Endothelial cell of umbilical vein (primary cell): ENCODE results near the gene LBR. TPM values are rescaled to one million over a fixed set of nuclear protein-coding genes. Genes with fewer than 3 reads are reported as not detected.

Source experiments
- BruUV-seq: library from RNA; stranded (reverse); fragments of 400-500 nt; replicated peaks from 2 replicates; lab custom pipeline; 2021; lab: Mats Ljungman, UMichigan
- CTCF ChIA-PET: fragments of 300-600, 350-600 bp; sonication (Branson Sonifier 250); formaldehyde crosslinking; loops from one replicate; lab custom pipeline; 2021; ENCODE audit warnings: antibody characterized with exemption, inconsistent platforms; lab: Charles Lee
- POLR2A ChIA-PET: fragments of 300-600, 350-600 bp; sonication (Branson Sonifier 250); formaldehyde crosslinking; loops from one replicate; lab custom pipeline; 2021; ENCODE audit warnings: antibody characterized with exemption, inconsistent platforms; lab: Charles Lee
- DNase-seq: peaks from one replicate; pipeline ENCODE4 v3.0.0-alpha.2; 2011; ENCODE audit warnings: low read depth, low spot score
- FAIRE-seq: peaks from 2 replicates; lab custom pipeline; 2011; peaks lifted over from hg19 to GRCh38; lab: Jason Lieb, UNC
- H2AFZ ChIP-seq: 2 replicates; pipeline ENCODE4 v1.6.0; 2012; ENCODE audit warnings: low read depth, low read length, control low read depth, inconsistent platforms
- H3K27ac ChIP-seq: 2 replicates; pipeline ENCODE4 v1.5.1; 2011; ENCODE audit warnings: low read depth, mild to moderate bottlenecking, control low read depth, low read length, moderate library complexity; ENCODE audit not compliant: insufficient read depth
- H3K27me3 ChIP-seq, 2 experiments: 2 replicates each; pipeline versions ENCODE4 v1.6.0 to v1.6.1; 2011; ENCODE audit warnings: low read length in 2 of 2, mixed read lengths in 1 of 2; ENCODE audit not compliant: control insufficient read depth in 2 of 2, insufficient read depth in 2 of 2
- H3K36me3 ChIP-seq, 2 experiments: 2 replicates in 1 of 2; 3 replicates in 1 of 2; pipeline ENCODE4 v1.5.1; 2011; ENCODE audit warnings: low read length in 2 of 2, mild to moderate bottlenecking in 1 of 2, moderate library complexity in 1 of 2; ENCODE audit not compliant: control insufficient read depth in 2 of 2, insufficient read depth in 2 of 2; ENCODE audit errors: extremely low read depth in 1 of 2
- H3K4me1 ChIP-seq: 3 replicates; pipeline ENCODE4 v1.5.1; 2011; ENCODE audit warnings: mild to moderate bottlenecking, low read length; ENCODE audit not compliant: control insufficient read depth, insufficient read depth; ENCODE audit errors: extremely low read depth
- H3K4me2 ChIP-seq: 2 replicates; pipeline ENCODE4 v1.6.1; 2011; ENCODE audit warnings: low read length, control low read depth, mixed read lengths; ENCODE audit not compliant: insufficient read depth
- H3K4me3 ChIP-seq, 3 experiments: fragments of 200-600 bp in 1 of 3; sonication (generic), shearing (Covaris generic) in 1 of 3; replicated peaks in 1 of 3; 2 replicates each; pipeline ENCODE4 v1.5.1; 2011 to 2016; ENCODE audit warnings: control low read depth in 3 of 3, low read length in 3 of 3, mild to moderate bottlenecking in 2 of 3, inconsistent platforms in 1 of 3, low read depth in 1 of 3, moderate library complexity in 1 of 3; ENCODE audit not compliant: insufficient read depth in 1 of 3
- H3K79me2 ChIP-seq: 2 replicates; pipeline ENCODE4 v1.6.0; 2012; ENCODE audit warnings: low read length, inconsistent platforms; ENCODE audit not compliant: control insufficient read depth, insufficient read depth
- H3K9ac ChIP-seq: replicated peaks from 2 replicates; pipeline ENCODE3; 2011; ENCODE audit warnings: low read length, control low read depth; ENCODE audit not compliant: insufficient read depth; ENCODE audit errors: extremely low read depth
- H3K9me1 ChIP-seq: replicated peaks from 3 replicates; pipeline ENCODE4 v1.6.0; 2011; ENCODE audit warnings: mild to moderate bottlenecking, low read length; ENCODE audit not compliant: control insufficient read depth, insufficient read depth; ENCODE audit errors: extremely low read depth
- H3K9me3 ChIP-seq: replicated peaks from 2 replicates; pipeline ENCODE4 v1.5.1; 2012; ENCODE audit warnings: low read length, inconsistent platforms; ENCODE audit not compliant: control insufficient read depth, insufficient read depth
- H4K20me1 ChIP-seq: replicated peaks from 2 replicates; pipeline ENCODE3; 2011; ENCODE audit warnings: mild to moderate bottlenecking, low read length; ENCODE audit not compliant: control insufficient read depth, insufficient read depth; ENCODE audit errors: extremely low read depth
- EZH2 ChIP-seq: IDR thresholded peaks from 2 replicates; pipeline ENCODE4 v1.6.1; 2012; ENCODE audit warnings: borderline replicate concordance, low read depth, mild to moderate bottlenecking, moderate library complexity, low read length, inconsistent platforms; ENCODE audit not compliant: severe bottlenecking
- FOS ChIP-seq: IDR thresholded peaks from 2 replicates; pipeline ENCODE4 v1.6.1; 2011; ENCODE audit warnings: mild to moderate bottlenecking, low read length, moderate library complexity, borderline replicate concordance; ENCODE audit not compliant: insufficient read depth
- GATA2 ChIP-seq: IDR thresholded peaks from 2 replicates; pipeline ENCODE4 v1.7.0; 2011; ENCODE audit warnings: low read depth, mild to moderate bottlenecking, moderate library complexity, mixed read lengths, low read length; ENCODE audit not compliant: insufficient read length, insufficient read depth
- JUN ChIP-seq: IDR thresholded peaks from 2 replicates; pipeline ENCODE4 v1.6.1; 2011; ENCODE audit warnings: borderline replicate concordance, low read depth; ENCODE audit not compliant: insufficient read length, insufficient read depth
- MYC ChIP-seq: IDR thresholded peaks from one replicate; pipeline ENCODE4 v1.6.1; 2011; ENCODE audit warnings: mild to moderate bottlenecking, low read depth, low read length
- POLR2A ChIP-seq: IDR thresholded peaks from 2 replicates; pipeline ENCODE4 v1.6.1; 2012; ENCODE audit warnings: low read depth, mild to moderate bottlenecking, control low read depth, low read length
- POLR2AphosphoS5 ChIP-seq: IDR thresholded peaks from 2 replicates; pipeline ENCODE4 v1.6.1; 2012; ENCODE audit warnings: low read depth, mild to moderate bottlenecking, control low read depth, low read length, moderate library complexity; ENCODE audit not compliant: insufficient read depth
- dilution Hi-C: fragments of 300-500 bp; cut with MboI; formaldehyde crosslinking; loops from one replicate; pipeline ENCODE4 v1.15.0; 2019; ENCODE audit warnings: low sequenced_read_pairs; ENCODE audit not compliant: extremely low pct_ligation_motif_present
- intact Hi-C: fragments of 100-400 bp; cut with micrococcal nuclease; formaldehyde crosslinking; loops from one replicate; pipeline ENCODE4 v1.10.0; 2022
- polyA plus RNA-seq, 4 experiments: library from polyadenylated mRNA; depleted of rRNA in 3 of 4; stranded (reverse) in 3 of 4; unstranded in 1 of 4; fragments of >200 nt; gene quantifications; 2 replicates each; pipeline versions ENCODE4 v1.2.1 to v1.2.3, GENCODE V29; 2011 to 2012; ENCODE audit warnings: missing spikeins in 1 of 4
- total RNA-seq: library from RNA; stranded (reverse); gene quantifications from 2 replicates; pipeline ENCODE4 v1.2.3, GENCODE V29; 2021
- TF ChIP-seq, protein P1 (sequence below), 2 donors: IDR thresholded peaks; 1 replicate in 1 of 2; 2 replicates in 1 of 2; pipeline ENCODE4 v1.5.1; 2011; ENCODE audit warnings: low read length in 2 of 2, mild to moderate bottlenecking in 2 of 2, moderate library complexity in 2 of 2, control low read depth in 1 of 2, inconsistent platforms in 1 of 2, low read depth in 1 of 2; ENCODE audit not compliant: insufficient read depth in 1 of 2; ENCODE audit errors: extremely low read depth in 1 of 2
- TF ChIP-seq, protein P2 (sequence below): IDR thresholded peaks from 2 replicates; pipeline ENCODE4 v1.6.1; 2011; ENCODE audit not compliant: insufficient read depth, insufficient read length

Gene LBR
- total and polyA plus RNA-seq, 2 donors (not counting 3 experiments of a cell fraction or from before 2014, with no cell fraction given): 53.9 to 119 TPM

DNA sequence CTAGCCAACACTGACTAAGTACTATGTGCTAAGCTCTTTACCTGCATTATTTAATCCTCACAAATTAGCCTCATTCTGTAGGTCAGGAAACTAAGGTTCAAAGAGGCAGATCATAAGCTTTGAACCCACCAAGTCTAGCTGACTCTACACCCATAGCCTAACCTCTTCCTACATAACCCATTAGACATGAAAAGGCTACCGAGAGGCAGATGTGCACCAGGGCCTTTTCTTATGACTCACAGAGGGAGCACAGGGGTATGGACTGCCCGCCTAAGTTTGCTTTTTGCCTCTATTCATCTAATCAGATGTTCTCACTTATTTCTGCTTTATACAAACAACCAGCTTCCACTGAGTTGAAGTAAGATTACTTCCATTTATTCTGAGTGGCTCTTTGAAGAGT is 31.5 kb downstream of the LBR start:
- dilution Hi-C loops (no loop called here), intact Hi-C loops (no loop called here)
- no peaks in the 10 kb centered on the region for H3K27me3 ChIP-seq
- no peaks in the 10 kb centered on the region for H3K9me1 ChIP-seq
- POLR2A ChIA-PET: interaction anchor here (0.6 kb wide), 1 partner anchor 1115 kb away, joined by 3 read pairs; no protein-coding TSS in a partner anchor
- no peak overlapping the region for H2AFZ ChIP-seq
- H4K20me1 ChIP-seq: no peaks in the 10 kb centered on the region
- TF ChIP-seq MYC: no peak
- TF ChIP-seq FOS: no peak
- TF ChIP-seq POLR2AphosphoS5: no peak
- no peak for TF ChIP-seq EZH2
- TF ChIP-seq, protein P1, sequence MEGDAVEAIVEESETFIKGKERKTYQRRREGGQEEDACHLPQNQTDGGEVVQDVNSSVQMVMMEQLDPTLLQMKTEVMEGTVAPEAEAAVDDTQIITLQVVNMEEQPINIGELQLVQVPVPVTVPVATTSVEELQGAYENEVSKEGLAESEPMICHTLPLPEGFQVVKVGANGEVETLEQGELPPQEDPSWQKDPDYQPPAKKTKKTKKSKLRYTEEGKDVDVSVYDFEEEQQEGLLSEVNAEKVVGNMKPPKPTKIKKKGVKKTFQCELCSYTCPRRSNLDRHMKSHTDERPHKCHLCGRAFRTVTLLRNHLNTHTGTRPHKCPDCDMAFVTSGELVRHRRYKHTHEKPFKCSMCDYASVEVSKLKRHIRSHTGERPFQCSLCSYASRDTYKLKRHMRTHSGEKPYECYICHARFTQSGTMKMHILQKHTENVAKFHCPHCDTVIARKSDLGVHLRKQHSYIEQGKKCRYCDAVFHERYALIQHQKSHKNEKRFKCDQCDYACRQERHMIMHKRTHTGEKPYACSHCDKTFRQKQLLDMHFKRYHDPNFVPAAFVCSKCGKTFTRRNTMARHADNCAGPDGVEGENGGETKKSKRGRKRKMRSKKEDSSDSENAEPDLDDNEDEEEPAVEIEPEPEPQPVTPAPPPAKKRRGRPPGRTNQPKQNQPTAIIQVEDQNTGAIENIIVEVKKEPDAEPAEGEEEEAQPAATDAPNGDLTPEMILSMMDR (IDR thresholded peaks at IDR 0.05; ENCODE audit: extremely low read depth in 1 of 2, insufficient read depth in 1 of 2, low read depth in 1 of 2, low read length in 2 of 2): no peak
- TF ChIP-seq JUN: no peak
- TF ChIP-seq POLR2A: no peak
- TF ChIP-seq, protein P2, sequence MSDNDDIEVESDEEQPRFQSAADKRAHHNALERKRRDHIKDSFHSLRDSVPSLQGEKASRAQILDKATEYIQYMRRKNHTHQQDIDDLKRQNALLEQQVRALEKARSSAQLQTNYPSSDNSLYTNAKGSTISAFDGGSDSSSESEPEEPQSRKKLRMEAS: no peak
- TF ChIP-seq GATA2: no peak
- H3K4me1 ChIP-seq: no peaks in the 10 kb centered on the region
- DNase-seq (no peak), FAIRE-seq (no peak)
- H3K4me3 ChIP-seq: no peak overlapping the region
- no peak overlapping the region for H3K4me2 ChIP-seq
- H3K27ac ChIP-seq: no peak overlapping the region
- H3K79me2 ChIP-seq: no peaks in the 10 kb centered on the region
- H3K36me3 ChIP-seq: peaks cover 2 to 10% of the 10 kb centered on the region in 2 experiments
- H3K9ac ChIP-seq: no peak overlapping the region
- no TSS peak for BruUV-seq
- H3K9me3 ChIP-seq: no peaks in the 10 kb centered on the region
- CTCF ChIA-PET: no interaction called here
